Transverse colon (tissue), 4 donors: ENCODE measurements around the gene CPD. TPM values are rescaled to one million over a fixed set of nuclear protein-coding genes. Genes with fewer than 3 reads are reported as not detected.
"Not testable (repeated sequence)": the region's sequence is repeated elsewhere in the genome, so short reads cannot be mapped to it uniquely, and the experiment has no call there.

Experiments used
- DNase-seq: peaks from one replicate; pipeline ENCODE4 v3.0.0-alpha.2; 2019
- H3K27ac ChIP-seq, 4 donors: fragments of 200-600 bp; sonication (generic); 2 replicates each; pipeline ENCODE4 v1.5.1; 2016 to 2018; ENCODE audit warnings: inconsistent platforms in 4 of 4
- H3K27me3 ChIP-seq: fragments of 200-600 bp; sonication (generic); 2 replicates; pipeline ENCODE4 v1.5.1; 2017; ENCODE audit warnings: inconsistent platforms
- H3K36me3 ChIP-seq, 4 donors: fragments of 200-600 bp; sonication (generic); 2 replicates each; pipeline ENCODE4 v1.5.1; 2017 to 2019; ENCODE audit warnings: inconsistent platforms in 4 of 4
- H3K4me1 ChIP-seq, 4 donors: fragments of 200-600 bp; sonication (generic); 2 replicates each; pipeline ENCODE4 v1.5.1; 2017 to 2020; ENCODE audit warnings: inconsistent platforms in 4 of 4
- H3K4me3 ChIP-seq, 4 donors: fragments of 200-600 bp; sonication (generic); 1 replicate in 1 of 4; 2 replicates in 3 of 4; pipeline versions ENCODE4 v1.5.1 to v1.6.1; 2017 to 2019; ENCODE audit warnings: inconsistent platforms in 4 of 4
- H3K9me3 ChIP-seq, 2 donors: fragments of 200-600 bp; sonication (generic); 2 replicates each; pipeline ENCODE4 v1.5.1; 2017 to 2019; ENCODE audit warnings: inconsistent platforms in 2 of 2
- EP300 ChIP-seq: sonication (generic); formaldehyde crosslinking; IDR thresholded peaks from one replicate; pipeline ENCODE4 v1.6.1; 2017; ENCODE audit warnings: antibody characterized with exemption, low read depth
- POLR2A ChIP-seq: fragments of 450-650 bp; IDR thresholded peaks from one replicate; pipeline ENCODE4 v1.6.1; 2016; ENCODE audit warnings: antibody characterized with exemption, mild to moderate bottlenecking, moderate library complexity
- POLR2AphosphoS5 ChIP-seq, 3 donors: sonication (generic); formaldehyde crosslinking; IDR thresholded peaks; one replicate each; pipeline ENCODE4 v1.6.1; 2016; ENCODE audit warnings: antibody characterized with exemption in 3 of 3
- WGBS, 2 donors: methylation state at CpG; one replicate each; pipeline ENCODE4 v1.1.5; 2018; ENCODE audit warnings: low coverage in 1 of 2; 5-methylcytosine and 5-hydroxymethylcytosine counted together
- in situ Hi-C, 4 donors: fragments of 200-750 bp; cut with MboI; loops; one replicate each; pipeline versions ENCODE4 v1.15.0 to v1.15.1; 2017; ENCODE audit warnings: low sequenced_read_pairs in 3 of 4, low pct_ligation_motif_present in 1 of 4, low pct_unique_long_range_greater_than_20kb in 1 of 4
- intact Hi-C: fragments of 100-400 bp; cut with DNase I; formaldehyde crosslinking; loops from one replicate; pipeline ENCODE4 v1.15.1; 2023; ENCODE audit warnings: low total_unique reads
- total RNA-seq, 4 donors: library from RNA; depleted of rRNA; stranded (reverse); fragments of >200 nt; gene quantifications; one replicate each; pipeline ENCODE4 v1.1.0, GENCODE V29; 2016
- TF ChIP-seq, protein P1 (sequence below), 5 experiments: fragments of 200-600 bp in 3 of 5; fragments of 450-650 bp in 2 of 5; sonication (generic) in 3 of 5; IDR thresholded peaks; 1 replicate in 2 of 5; 2 replicates in 3 of 5; pipeline ENCODE4 v1.5.1; 2016 to 2017; ENCODE audit warnings: antibody characterized with exemption in 5 of 5, inconsistent platforms in 3 of 5, mild to moderate bottlenecking in 2 of 5, moderate library complexity in 1 of 5

Gene CPD
- total RNA-seq, 4 donors from 2014 or later: 92.0 to 488 (median 105) TPM

DNA sequence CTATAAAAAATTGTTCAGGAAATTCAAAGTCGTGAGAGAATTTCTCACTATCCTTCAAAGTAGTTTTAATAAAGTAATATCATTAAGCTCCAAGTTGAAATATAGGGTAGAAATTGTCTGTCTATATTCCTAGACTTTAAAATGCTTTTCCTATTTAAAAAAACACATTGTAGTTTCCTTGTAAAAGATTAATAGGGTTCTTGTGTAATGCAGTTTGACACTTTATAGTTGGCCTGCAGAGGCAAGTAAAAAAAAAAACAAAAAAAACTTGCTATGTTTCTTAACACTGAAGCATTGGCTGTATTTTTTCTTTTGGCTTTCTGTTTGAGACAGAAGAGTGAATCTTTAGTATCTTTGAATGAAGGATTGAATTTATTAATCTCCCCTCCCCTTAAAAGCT, 17.4 kb downstream of the CPD start:
- no peaks in the 10 kb centered on the region for H3K36me3 ChIP-seq
- DNase-seq: no peak
- H3K4me3 ChIP-seq: no peak overlapping the region
- WGBS, 2 donors: 20 to 63% methylated on average over 1 of the region's 1 CpG
- no peak for TF ChIP-seq POLR2AphosphoS5 (IDR thresholded peaks at IDR 0.05)
- H3K4me1 ChIP-seq: peaks cover 0 to 20% (median 5%) of the 10 kb centered on the region in 4 donors
- no peaks in the 10 kb centered on the region for H3K27me3 ChIP-seq
- in situ Hi-C loops: no loop called here
- no peak overlapping the region for H3K27ac ChIP-seq
- intact Hi-C loops: no loop called here
- no peaks in the 10 kb centered on the region for H3K9me3 ChIP-seq

DNA sequence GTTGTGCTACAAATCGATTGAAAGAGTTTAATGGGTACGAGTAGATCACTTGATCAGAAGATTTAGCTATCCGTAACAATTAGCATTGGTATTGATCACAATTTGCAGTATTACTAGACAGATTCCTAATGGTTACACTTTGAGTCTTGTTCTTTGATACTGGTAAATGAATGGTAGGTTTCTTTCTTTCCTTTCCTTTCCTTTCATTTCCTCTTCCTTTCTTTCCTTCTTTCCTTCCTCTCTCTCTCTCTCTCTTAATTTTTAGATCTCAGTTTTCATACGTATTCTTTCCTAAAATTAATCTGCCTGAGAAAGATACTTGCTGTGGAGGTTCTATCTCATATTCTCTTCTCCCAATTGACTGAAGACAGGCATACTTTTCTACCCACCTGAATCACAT, 17.9 kb downstream of the CPD start:
- peaks cover 0 to 20% (median 5%) of the 10 kb centered on the region in 4 donors for H3K4me1 ChIP-seq
- H3K27ac ChIP-seq: no peak overlapping the region
- TF ChIP-seq POLR2A (no peak), EP300 (no peak), POLR2AphosphoS5 (IDR thresholded peaks at IDR 0.05) (no peak)
- TF ChIP-seq, protein P1, sequence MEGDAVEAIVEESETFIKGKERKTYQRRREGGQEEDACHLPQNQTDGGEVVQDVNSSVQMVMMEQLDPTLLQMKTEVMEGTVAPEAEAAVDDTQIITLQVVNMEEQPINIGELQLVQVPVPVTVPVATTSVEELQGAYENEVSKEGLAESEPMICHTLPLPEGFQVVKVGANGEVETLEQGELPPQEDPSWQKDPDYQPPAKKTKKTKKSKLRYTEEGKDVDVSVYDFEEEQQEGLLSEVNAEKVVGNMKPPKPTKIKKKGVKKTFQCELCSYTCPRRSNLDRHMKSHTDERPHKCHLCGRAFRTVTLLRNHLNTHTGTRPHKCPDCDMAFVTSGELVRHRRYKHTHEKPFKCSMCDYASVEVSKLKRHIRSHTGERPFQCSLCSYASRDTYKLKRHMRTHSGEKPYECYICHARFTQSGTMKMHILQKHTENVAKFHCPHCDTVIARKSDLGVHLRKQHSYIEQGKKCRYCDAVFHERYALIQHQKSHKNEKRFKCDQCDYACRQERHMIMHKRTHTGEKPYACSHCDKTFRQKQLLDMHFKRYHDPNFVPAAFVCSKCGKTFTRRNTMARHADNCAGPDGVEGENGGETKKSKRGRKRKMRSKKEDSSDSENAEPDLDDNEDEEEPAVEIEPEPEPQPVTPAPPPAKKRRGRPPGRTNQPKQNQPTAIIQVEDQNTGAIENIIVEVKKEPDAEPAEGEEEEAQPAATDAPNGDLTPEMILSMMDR (IDR thresholded peaks at IDR 0.05): no peak
- intact Hi-C loops: no loop called here
- in situ Hi-C loops: no loop called here
- no peaks in the 10 kb centered on the region for H3K27me3 ChIP-seq
- no peaks in the 10 kb centered on the region for H3K9me3 ChIP-seq
- no peak for DNase-seq
- H3K4me3 ChIP-seq: no peak overlapping the region
- WGBS, 2 donors: 89 to 91% methylated on average over 4 of the region's 4 CpGs
- no peaks in the 10 kb centered on the region for H3K36me3 ChIP-seq

DNA sequence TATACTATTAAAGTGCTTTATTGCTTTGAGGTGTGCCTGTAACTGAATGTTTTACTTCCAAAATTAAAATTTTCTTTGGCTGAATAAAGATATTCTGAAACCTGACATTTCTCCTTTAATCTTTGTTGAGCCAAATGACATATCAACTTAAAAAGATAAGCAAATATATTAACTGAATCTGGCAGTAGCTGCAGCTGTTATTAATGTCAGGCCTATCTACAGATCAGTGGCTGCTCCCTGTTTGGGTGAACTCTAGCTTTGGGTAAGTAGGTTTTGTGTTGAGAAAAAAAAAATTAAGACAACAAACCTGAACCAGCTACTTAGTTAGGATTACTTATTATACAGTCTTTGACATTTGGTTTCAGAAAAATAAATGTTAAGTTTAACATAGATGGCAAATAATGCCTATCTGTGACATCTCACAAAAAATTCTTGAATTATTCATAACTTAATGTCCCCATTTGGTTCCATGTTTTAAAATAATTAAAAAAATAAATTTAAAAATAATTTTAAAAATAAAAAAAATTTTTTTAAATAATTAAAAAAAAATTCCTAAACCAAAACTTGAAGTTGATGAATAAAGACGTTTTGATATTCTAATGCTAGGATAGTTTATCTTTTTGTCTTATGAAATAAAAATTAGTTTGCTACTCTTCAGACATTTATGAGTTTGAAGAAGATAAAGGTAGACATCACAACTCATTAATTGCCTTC, 19.8 kb downstream of the CPD start:
- Histone ChIP-seq H3K27ac (no peak overlapping the region), H3K4me1 (peaks cover 0 to 20% (median 5%) of the 10 kb centered on the region in 4 donors), H3K9me3 (no peaks in the 10 kb centered on the region), H3K27me3 (no peaks in the 10 kb centered on the region), H3K36me3 (no peaks in the 10 kb centered on the region), H3K4me3 (no peak overlapping the region)
- intact Hi-C loops (no loop called here), in situ Hi-C loops (no loop called here)
- 80 to 95% methylated on average over 1 of the region's 1 CpG for WGBS, 2 donors
- DNase-seq: no peak
- TF ChIP-seq, protein P1 (IDR thresholded peaks at IDR 0.05): no peak
- TF ChIP-seq EP300 (no peak), POLR2AphosphoS5 (IDR thresholded peaks at IDR 0.05) (no peak), POLR2A (no peak)

DNA sequence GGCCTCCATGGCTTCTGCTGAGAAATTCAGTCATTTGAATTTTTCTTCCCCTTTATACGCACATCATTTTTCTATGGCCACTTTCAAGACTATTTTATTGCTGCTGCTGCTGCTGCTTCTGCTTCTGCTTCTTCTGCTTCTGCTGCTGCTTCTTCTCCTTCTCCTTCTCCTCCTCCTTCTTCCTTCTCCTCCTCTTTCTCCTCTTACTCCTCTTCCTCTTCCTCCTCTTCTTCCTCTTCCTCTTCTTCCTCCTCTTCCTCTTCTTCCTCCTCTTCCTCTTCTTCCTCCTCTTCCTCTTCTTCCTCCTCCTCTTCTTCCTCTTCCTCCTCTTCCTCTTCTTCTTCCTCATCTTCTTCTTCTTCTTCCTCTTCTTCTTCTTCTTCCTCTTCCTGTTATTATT, 22.4 kb downstream of the CPD start:
- TF ChIP-seq, protein P1 (IDR thresholded peaks at IDR 0.05): no peak
- no peak for TF ChIP-seq POLR2A
- TF ChIP-seq POLR2AphosphoS5 (IDR thresholded peaks at IDR 0.05): no peak
- no peak for TF ChIP-seq EP300
- Histone ChIP-seq H3K9me3 (no peaks in the 10 kb centered on the region), H3K27ac (no peak overlapping the region), H3K36me3 (no peaks in the 10 kb centered on the region), H3K4me1 (peaks cover 0 to 7% (median under 1%) of the 10 kb centered on the region in 4 donors), H3K27me3 (no peaks in the 10 kb centered on the region), H3K4me3 (no peak overlapping the region)
- no peak for DNase-seq
- WGBS, 2 donors: 84 to 90% methylated on average over 1 of the region's 1 CpG
- intact Hi-C loops (no loop called here), in situ Hi-C loops (no loop called here)

DNA sequence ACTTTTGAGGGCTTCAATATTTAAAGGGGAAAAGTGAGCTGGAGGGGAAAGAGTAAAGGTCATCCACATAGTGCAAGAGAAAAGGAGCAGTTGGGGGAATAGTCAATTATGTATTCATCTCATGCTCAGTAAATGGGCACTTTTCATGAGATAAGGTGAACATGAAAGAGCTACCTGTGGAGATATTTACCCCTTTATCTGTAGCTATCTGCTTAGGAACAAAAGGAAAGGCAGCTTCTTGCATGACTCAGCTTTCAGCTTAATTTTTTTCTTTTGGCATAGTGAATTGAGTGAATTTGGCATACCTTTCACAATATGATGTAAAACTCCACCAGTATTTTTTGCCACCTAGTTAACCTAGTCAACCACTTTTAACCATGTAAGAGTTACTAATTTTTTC, 26.4 kb downstream of the CPD start:
- no peaks in the 10 kb centered on the region for H3K27me3 ChIP-seq
- TF ChIP-seq POLR2AphosphoS5 (IDR thresholded peaks at IDR 0.05) (no peak), POLR2A (no peak), EP300 (no peak)
- TF ChIP-seq, protein P1 (IDR thresholded peaks at IDR 0.05): no peak
- in situ Hi-C loops: no loop called here

DNA sequence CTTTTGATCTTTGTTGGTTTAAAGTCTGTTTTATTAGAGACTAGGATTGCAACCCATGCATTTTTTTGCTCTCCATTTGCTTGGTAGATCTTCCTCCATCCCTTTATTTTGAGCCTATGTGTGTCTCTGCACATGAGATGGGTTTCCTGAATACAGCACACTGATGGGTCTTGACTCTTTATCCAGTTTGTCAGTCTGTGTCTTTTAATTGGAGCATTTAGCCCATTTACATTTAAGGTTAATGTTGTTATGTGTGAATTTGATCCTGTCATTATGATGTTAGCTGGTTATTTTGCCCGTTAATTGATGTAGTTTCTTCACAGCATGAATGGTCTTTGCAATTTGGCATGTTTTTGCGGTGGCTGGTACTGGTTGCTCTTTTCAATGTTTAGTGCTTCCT, 31.9 kb downstream of the CPD start:
- H3K27me3 ChIP-seq, H3K27ac ChIP-seq, DNase-seq, H3K36me3 ChIP-seq, H3K4me3 ChIP-seq, intact Hi-C loops, H3K9me3 ChIP-seq, H3K4me1 ChIP-seq, in situ Hi-C loops: not testable (repeated sequence)
- 98 to 100% methylated on average over 2 of the region's 2 CpGs for WGBS, 2 donors

More for the DNA sequence above, 26.4 kb downstream of the CPD start:
- intact Hi-C loops: no loop called here
- Histone ChIP-seq H3K36me3 (no peaks in the 10 kb centered on the region), H3K4me3 (no peak overlapping the region), H3K4me1 (no peaks in the 10 kb centered on the region), H3K27ac (no peak overlapping the region), H3K9me3 (no peaks in the 10 kb centered on the region)
- no peak for DNase-seq

DNA sequence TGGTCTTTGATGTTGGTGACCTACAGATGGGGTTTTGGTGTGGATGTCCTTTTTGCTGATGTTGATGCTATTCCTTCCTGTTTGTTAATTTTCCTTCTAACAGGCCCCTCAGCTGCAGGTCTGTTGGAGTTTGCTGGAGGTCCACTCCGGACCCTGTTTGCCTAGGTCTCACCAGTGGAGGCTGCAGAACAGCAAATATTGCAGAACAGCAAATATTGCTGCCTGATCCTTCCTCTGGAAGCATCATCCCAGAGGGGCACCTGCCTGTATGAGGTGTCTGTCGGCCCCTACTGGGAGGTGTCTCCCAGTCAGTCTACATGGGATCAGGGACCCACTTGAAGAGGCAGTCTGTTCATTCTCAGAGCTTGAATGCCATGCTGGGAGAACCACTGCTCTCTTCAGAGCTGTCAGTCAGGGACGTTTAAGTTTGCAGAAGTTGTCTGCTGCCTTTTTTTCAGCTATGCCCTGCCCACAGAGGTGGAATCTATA, 33.3 kb downstream of the CPD start:
- in situ Hi-C loops, H3K4me1 ChIP-seq, intact Hi-C loops, H3K27ac ChIP-seq, H3K9me3 ChIP-seq, DNase-seq, H3K27me3 ChIP-seq, H3K4me3 ChIP-seq, H3K36me3 ChIP-seq: not testable (repeated sequence)
- WGBS, 2 donors: 73 to 80% methylated on average over 1 to 3 of the region's 3 CpGs
